Right renal pelvis (tissue), 4 donors: Measurements from ENCODE around the gene ATF6. TPM values are rescaled to one million over a fixed set of nuclear protein-coding genes. Genes with fewer than 3 reads are reported as not detected.
A peak's percentile ranks its signal among the peaks of the same experiment; 100 is the strongest.
"Not testable (repeated sequence)": the region's sequence is repeated elsewhere in the genome, so short reads cannot be mapped to it uniquely, and the experiment has no call there.

Source experiments
- DNase-seq, 4 donors: peaks; one replicate each; pipeline ENCODE4 v3.0.0-alpha.2; 2013; ENCODE audit warnings: low read depth in 4 of 4, low spot score in 3 of 4, missing footprints in 1 of 4
- polyA plus RNA-seq, 4 donors: library from polyadenylated mRNA; unstranded; fragments of 120-200 nt; gene quantifications; one replicate each; pipeline ENCODE4 v1.2.1, GENCODE V29; 2013; ENCODE audit not compliant: insufficient read length in 4 of 4

The ATF6 gene
- polyA plus RNA-seq, 4 donors, result 31.7 to 35.8 (median 34.8) TPM

GRCh38 chr1:161731981-161732718 is 34.0 kb upstream of the ATF6 start:
- DNase-seq, result no peak

- DNase-seq, result no peak
Measured at GRCh38 chr1:161733526-161733925, 32.6 kb upstream of the ATF6 start.

DNA sequence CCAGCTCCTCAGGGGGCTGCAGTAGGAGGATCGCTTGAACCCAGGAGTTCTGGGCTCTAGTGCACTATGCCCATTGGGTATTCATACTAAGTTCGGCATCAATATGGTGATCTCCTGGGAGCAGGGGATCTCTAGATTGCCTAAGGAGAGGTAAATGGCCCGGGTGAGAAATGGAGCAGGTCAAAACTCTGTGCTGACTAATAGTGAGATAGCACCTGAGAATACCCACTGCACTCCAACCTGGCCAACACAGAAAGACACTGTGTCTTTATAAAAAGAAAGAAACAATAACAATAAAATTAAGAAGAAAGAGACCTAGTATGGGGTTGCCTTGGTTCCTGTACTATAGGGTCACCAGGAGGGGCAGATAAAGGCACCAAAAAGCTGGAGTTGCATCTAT is 30.3 kb upstream of the ATF6 start:
- DNase-seq, result no peak

DNA sequence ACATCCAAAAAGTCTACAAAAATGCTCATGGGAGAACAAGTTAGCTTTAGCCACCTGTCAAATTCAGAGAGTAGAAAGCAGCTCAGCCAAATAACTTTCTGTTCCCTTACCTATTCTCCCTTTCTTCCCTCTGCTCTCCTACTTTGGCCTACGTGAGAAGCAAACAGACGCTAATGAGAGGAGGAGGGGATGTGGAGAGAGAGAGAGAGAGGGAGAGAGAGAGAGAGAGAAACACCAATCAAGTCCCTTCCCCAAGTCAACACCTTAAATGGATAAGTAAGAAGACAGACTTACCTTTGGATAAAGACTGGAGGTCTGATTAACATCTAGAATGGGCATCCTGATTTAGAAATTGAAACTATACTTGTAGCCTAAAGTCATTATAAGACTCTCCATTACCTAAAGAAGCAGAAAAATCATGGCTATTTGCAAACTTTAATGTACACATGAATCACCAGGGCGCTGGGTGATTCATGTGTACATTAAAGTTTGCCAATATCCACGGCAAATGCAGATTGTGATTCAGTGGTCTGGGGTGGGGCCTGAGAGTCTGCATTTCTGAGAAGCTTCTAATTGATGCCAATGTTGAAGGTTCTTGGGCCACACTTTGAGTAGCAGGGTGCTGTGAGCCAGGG is 29.7 kb upstream of the ATF6 start:
- DNase-seq, result no peak

GRCh38 chr1:161737625-161738024 is 28.5 kb upstream of the ATF6 start:
- no peak for DNase-seq

- DNase-seq, result no peak
Measured at GRCh38 chr1:161738627-161739287, 27.4 kb upstream of the ATF6 start.

DNA sequence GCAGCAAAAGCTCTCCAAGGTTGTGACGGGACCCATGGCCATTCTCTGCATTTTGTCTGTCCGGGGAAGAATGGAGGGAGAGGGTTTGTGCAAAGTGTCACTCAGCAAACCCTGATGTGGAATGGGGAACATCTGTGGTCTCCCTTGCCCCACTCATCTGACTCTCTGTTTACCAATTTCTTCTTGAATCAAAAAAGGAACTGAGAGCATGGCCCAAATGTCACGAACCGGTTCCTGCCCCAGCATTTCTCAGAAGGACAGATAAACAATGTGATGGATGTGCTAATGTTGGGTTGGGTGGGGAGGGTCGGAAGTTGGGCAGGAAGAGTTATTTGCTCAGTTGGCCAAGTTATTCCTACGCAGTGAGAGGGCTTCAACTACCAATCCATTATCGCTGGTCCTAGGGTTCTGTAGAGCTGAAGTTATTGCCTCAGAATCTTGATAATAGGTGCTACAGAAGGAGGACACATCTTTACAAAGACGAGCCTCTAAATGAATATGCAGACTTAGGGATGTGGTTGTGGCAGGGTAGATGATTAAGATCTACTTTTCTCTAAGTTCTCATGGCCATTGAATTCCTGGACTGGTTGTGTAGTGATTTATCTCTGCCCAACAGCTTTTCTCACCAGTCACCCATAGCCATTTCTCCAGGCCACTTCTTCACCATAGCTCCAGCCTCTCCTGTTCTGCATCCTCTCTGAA is 26.1 kb upstream of the ATF6 start:
- no peak for DNase-seq

DNA sequence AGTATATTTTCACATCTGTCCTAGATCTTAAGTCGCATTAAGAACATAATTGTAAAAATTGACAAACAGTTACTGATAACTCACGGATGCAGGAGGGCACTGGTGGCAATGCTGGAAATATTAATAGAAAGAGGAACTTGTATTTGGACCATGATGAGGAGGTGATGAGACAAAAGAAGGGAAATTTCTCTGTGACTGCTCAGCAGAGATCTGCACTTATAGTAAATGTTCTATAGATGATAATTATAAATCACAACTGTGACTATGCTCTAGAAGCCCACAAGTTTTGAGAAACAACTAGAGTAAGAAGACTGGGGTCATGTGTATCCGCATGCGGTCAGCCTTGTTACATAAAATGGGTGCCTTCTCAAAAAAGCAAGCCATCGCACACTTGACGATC is 25.2 kb upstream of the ATF6 start:
- DNase-seq, result no peak

DNA sequence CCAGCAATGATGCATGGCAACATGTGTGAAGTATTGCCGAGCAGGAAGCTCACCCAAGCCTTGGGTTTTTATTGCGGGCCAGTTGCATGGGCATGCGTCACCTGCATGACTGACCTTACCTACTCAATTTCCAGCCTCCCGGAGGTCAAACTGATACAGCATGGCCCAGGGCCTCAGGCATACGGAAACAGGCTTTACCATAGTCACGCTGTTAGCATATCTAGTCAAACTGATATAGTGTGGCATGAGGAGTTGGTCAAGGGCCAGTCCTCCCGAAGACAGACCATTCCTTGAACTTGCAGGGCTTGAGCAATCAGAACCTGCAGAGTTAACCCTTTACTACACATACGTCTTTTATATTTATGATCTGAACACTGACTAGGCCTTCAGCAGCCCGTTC is 22.9 kb upstream of the ATF6 start:
- no peak for DNase-seq

- DNase-seq, result no peak
Measured at GRCh38 chr1:161747801-161748200, 18.3 kb upstream of the ATF6 start.

DNA sequence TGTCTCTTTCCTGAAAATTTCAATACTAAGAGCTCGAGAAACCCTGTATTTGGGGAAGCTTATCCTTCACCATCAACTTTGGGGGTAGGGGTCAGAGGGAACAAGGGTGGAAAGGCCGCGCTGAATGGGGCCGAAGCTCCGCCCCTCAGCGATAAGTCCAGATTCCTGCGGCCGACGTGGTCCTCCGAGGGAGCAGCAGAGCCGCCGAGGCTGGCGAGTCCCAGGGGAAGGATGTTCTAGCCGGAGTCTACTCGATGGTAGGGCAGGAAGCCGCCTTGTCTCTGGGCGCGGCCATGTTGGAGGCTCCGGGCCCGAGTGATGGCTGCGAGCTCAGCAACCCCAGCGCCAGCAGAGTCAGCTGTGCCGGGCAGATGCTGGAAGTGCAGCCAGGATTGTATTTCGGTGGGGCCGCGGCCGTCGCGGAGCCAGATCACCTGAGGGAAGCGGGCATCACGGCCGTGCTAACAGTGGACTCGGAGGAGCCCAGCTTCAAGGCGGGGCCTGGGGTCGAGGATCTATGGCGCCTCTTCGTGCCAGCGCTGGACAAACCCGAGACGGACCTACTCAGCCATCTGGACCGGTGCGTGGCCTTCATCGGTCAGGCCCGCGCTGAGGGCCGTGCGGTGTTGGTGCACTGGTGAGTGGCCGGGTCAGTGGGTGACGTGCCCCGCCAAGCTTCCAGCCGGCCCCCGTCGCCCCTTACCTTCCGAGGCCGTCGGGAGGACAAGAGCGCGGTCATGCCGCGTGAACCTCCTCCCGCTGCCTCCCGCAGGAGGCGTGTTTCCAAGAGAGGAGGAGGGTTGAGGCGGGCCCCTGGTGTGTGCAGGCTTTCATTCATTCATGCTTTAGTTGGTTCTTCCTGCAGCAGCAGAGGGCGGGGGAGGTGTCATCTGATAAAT is 16.4 kb upstream of the ATF6 start, which contains the start of gene DUSP12:
TSS of gene DUSP12 (plus strand) at position 278 of the 899 bp plus-strand sequence. CDS start at position 294, 16 bp downstream.
- peak; percentile 86 to 91 (median 88) for DNase-seq

DNA sequence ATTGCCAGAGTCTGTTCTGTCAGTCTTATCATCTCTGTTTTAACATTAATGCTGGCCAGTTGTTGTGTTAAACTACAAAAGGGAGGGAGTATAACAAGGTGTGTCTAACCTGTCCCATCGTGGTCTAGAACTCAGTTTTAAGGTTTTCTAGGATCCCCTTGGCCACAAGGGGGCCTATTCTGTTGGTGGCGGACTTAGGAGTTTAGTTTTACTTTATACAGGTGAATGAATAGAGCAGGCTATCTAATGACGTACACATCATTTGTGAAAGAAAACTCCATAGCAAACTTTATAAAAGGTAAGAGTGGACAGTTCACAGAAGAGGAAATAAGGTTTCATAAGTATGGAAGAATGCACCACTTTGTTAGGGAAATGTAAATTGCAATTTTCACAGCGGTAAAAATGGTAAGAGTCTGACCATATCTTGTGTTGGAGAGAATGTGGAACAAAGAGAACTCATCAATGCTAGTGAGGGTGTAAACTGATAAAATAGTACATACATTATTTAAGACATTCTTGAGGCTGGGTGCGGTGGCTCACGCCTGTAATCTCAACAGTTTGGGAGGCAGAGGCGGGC is 2.5 kb upstream of the ATF6 start:
- DNase-seq, result no peak

- DNase-seq, result no peak
Measured at GRCh38 chr1:161768461-161768860, 2.3 kb downstream of the ATF6 start.

DNA sequence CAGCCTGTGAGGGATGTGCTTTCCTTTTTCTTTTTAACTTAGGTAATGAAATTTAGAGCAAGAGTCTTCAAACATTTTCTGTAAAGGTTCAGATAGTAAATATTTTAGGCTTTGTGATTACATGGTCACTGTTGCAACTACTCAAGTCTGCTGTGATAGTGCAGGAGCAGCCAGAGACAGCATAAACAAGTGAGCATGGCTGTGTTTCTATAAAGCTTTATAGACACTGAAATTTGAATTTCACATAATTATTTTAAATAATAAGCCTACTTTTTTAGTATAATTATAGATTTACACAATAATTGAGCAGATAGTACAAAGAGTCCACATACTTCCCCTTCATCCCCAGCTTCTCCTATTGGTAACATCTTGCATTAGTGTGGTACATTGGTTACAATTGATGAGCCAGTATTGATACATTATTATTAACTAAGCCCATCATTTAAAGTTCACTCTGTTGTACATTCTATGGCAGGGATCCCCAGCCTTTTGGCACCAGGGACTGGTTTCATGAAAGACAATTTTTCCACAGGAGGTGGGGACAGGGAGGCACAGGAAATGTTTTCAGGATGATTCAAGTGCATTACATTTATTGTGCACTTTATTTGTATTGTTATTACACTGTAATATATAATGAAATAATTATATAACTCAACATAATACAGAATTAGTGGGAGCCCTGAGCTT is 3.0 kb downstream of the ATF6 start:
- DNase-seq, result no peak

- DNase-seq, result not testable (repeated sequence)
Measured at GRCh38 chr1:161769673-161770045, 3.5 kb downstream of the ATF6 start.

DNA sequence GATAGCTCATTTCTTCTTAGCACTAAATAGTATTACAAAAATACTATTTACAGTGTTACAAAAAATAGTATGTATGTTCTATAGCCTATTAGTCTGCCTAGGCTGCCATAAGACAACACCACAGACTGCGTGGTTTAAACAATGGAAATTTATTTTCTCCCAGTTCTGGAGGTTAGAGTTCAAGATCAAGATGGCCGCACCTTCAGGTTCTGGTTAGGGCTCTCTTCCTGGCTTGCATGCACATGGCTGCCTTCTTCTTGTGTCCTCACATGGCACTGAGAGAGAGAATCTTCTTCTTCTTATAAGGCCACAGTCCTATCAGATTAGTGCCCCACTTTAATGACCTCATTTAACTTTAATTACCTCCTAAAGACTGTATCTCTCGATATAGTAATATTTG is 4.1 kb downstream of the ATF6 start:
- DNase-seq, result no peak

- no peak for DNase-seq
Measured at GRCh38 chr1:161771161-161771560, 5.0 kb downstream of the ATF6 start.

GRCh38 chr1:161771973-161772372 is 5.9 kb downstream of the ATF6 start:
- no peak for DNase-seq

DNA sequence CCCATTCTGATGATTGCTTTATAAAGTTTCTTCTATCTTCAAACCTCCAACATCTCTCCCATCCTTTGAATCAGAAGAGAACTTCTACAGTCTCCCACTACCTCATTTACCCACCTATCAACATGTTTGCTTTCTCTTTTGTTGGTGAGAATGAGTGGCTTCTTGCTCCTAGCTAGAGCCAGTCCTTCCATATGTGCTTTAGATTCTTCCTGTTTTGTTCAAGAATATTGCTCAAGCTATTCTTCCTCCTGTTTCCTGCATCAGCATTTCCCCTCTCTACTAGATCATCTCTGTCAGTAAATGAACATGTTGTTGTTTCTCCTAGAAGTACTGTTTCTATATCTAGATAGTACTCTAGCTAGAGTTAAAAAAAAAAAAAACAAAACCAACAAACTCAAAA is 6.3 kb downstream of the ATF6 start:
- no peak for DNase-seq
